Pulmonary artery endothelial cell (primary cell): ENCODE results near the gene COL20A1. TPM values are rescaled to one million over a fixed set of nuclear protein-coding genes. Genes with fewer than 3 reads are reported as not detected.
"Not testable (repeated sequence)": the region's sequence is repeated elsewhere in the genome, so short reads cannot be mapped to it uniquely, and the experiment has no call there.

Source experiments
- DNase-seq: peaks from one replicate; pipeline ENCODE4 v3.0.0-alpha.2; 2011; ENCODE audit warnings: low read depth, low spot score
- total RNA-seq: library from RNA; depleted of rRNA; stranded (reverse); fragments of >200 nt; gene quantifications from 2 replicates; pipeline ENCODE4 v1.2.3, GENCODE V29; 2014

Gene COL20A1
- not detected in 2 replicates for total RNA-seq

GRCh38 chr20:63292904-63293303 is at the start of gene COL20A1:
COL20A1 (plus strand) TSS chr20:63293186; CDS start chr20:63295108, 1,922 bp downstream.
- no peak for DNase-seq

GRCh38 chr20:63243604-63244247 is 49.3 kb upstream of the COL20A1 start:
- no peak for DNase-seq

GRCh38 chr20:63244468-63244867 is 48.5 kb upstream of the COL20A1 start:
- DNase-seq, result no peak

GRCh38 chr20:63246490-63247288 is 46.3 kb upstream of the COL20A1 start:
- no peak for DNase-seq

- DNase-seq, result no peak
Observed at GRCh38 chr20:63247671-63248228, 45.2 kb upstream of the COL20A1 start.

GRCh38 chr20:63248835-63249591 is 44.0 kb upstream of the COL20A1 start:
- no peak for DNase-seq

GRCh38 chr20:63249891-63250290 is 43.1 kb upstream of the COL20A1 start:
- DNase-seq, result no peak

GRCh38 chr20:63251350-63251749 is 41.6 kb upstream of the COL20A1 start:
- not testable (repeated sequence) for DNase-seq

- no peak for DNase-seq
Observed at GRCh38 chr20:63252284-63252711, 40.7 kb upstream of the COL20A1 start.

GRCh38 chr20:63253065-63253437 is 39.9 kb upstream of the COL20A1 start:
- no peak for DNase-seq

- DNase-seq, result no peak
Observed at GRCh38 chr20:63253438-63254231, 39.4 kb upstream of the COL20A1 start.

- no peak for DNase-seq
Observed at GRCh38 chr20:63254232-63254605, 38.8 kb upstream of the COL20A1 start, which contains the start of gene NKAIN4. NKAIN4 (minus strand) TSS chr20:63254463; CDS start chr20:63254450, 13 bp downstream.

GRCh38 chr20:63254606-63255384 is 38.2 kb upstream of the COL20A1 start:
- no peak for DNase-seq

GRCh38 chr20:63255931-63256704 is 36.9 kb upstream of the COL20A1 start:
- no peak for DNase-seq

GRCh38 chr20:63256954-63257353 is 36.0 kb upstream of the COL20A1 start:
- no peak for DNase-seq

GRCh38 chr20:63257629-63258028 is 35.4 kb upstream of the COL20A1 start:
- no peak for DNase-seq

- no peak for DNase-seq
Observed at GRCh38 chr20:63258781-63259180, 34.2 kb upstream of the COL20A1 start.

- no peak for DNase-seq
Observed at GRCh38 chr20:63259734-63260460, 33.1 kb upstream of the COL20A1 start.

- DNase-seq, result no peak
Observed at GRCh38 chr20:63260521-63260920, 32.5 kb upstream of the COL20A1 start.
